Measurements from ENCODE around the gene NUCB1. TPM values are rescaled to one million over a fixed set of nuclear protein-coding genes. Genes with fewer than 3 reads are reported as not detected.

NUCB1 gene
- total and polyA plus RNA-seq, 9 of the 15 experiments (the other 6 are each of a cell fraction or from before 2014, with no cell fraction given): 3.1 to 153 (median 71.7) TPM

DNA sequence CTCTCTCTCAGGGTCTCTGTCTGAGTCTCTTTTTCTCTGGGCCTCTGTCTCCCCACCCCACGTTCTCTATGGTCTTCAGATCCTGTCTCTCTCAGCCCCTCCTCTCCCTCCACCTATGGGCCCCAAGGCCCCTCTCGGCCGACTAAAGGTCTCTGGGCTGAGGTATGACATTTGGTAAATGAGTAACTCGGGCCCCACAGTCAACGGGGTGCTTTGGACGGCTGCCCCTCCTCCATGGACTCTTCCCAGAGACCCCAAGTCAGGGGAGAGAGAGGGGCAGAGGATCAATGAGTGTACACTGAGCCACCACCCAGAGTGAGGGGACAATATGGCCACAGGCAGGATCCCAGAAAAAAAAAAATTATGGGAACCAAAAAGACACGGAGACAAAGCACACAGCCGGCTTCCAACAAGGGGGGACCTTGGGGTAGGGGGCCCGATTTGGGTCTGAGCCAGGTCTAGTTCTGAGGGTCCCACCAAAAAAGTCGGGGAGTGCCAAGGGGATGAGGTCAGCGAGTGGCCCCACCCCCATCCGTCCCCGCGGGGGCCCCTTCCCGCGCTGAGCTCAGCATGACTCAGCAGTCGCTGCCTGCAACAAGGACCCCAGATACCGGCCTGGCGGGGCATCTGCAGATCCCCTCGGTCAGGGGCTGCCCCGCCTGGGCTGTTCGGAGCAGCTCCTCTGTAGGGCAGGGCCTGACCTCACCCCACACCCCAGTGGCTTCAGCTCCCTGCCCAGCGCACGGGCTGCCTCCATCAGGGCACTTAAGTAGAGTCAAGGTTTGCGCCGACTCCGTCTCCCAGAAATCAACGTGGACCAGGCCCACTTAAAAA, 63.5 kb downstream of the NUCB1 start (continued):
- TF ChIP-seq, protein P1, sequence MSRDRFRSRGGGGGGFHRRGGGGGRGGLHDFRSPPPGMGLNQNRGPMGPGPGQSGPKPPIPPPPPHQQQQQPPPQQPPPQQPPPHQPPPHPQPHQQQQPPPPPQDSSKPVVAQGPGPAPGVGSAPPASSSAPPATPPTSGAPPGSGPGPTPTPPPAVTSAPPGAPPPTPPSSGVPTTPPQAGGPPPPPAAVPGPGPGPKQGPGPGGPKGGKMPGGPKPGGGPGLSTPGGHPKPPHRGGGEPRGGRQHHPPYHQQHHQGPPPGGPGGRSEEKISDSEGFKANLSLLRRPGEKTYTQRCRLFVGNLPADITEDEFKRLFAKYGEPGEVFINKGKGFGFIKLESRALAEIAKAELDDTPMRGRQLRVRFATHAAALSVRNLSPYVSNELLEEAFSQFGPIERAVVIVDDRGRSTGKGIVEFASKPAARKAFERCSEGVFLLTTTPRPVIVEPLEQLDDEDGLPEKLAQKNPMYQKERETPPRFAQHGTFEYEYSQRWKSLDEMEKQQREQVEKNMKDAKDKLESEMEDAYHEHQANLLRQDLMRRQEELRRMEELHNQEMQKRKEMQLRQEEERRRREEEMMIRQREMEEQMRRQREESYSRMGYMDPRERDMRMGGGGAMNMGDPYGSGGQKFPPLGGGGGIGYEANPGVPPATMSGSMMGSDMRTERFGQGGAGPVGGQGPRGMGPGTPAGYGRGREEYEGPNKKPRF (IDR thresholded peaks at IDR 0.05; ENCODE audit: low read depth, low read length): no peak
- TF ChIP-seq TSC22D4 (tag; IDR thresholded peaks at IDR 0.05) (no peak), CBX2 (IDR thresholded peaks at IDR 0.05; ENCODE audit: insufficient read depth, low read length, poor library complexity, severe bottlenecking) (no peak), ETV5 (CRISPR knock-in tag; IDR thresholded peaks at IDR 0.05; ENCODE audit: low read depth) (no peak; the same call in 1 of the 2 replicates), CREBBP (IDR thresholded peaks at IDR 0.05; ENCODE audit: low read depth, low read length) (no peak), MCM7 (IDR thresholded peaks at IDR 0.05) (no peak), ZNF174 (CRISPR knock-in tag; IDR thresholded peaks at IDR 0.05) (no peak), ZNF830 (CRISPR knock-in tag; IDR thresholded peaks at IDR 0.05) (no peak), MCM3 (IDR thresholded peaks at IDR 0.05) (no peak), NR2C1 (IDR thresholded peaks at IDR 0.05) (no peak), NR2C1 (tag; IDR thresholded peaks at IDR 0.05) (peak; percentile 57), PYGO2 (tag; IDR thresholded peaks at IDR 0.05) (peak; percentile 68; the same call in 1 of the 2 replicates), ZNF445 (CRISPR knock-in tag; IDR thresholded peaks at IDR 0.05; ENCODE audit: low read depth) (no peak), ZNF282 (CRISPR knock-in tag; IDR thresholded peaks at IDR 0.05) (no peak), ESRRB (CRISPR knock-in tag; IDR thresholded peaks at IDR 0.05; ENCODE audit: borderline replicate concordance) (peak; percentile 67; the same call in 1 of the 2 replicates), JUNB (CRISPR knock-in tag; conservative IDR thresholded peaks at IDR 0.05) (peak; percentile 63), GTF2F1 (IDR thresholded peaks at IDR 0.05; ENCODE audit: low read depth, low read length) (peak; percentile 75; the same call in 1 of the 2 replicates)
- TF ChIP-seq, protein P2, sequence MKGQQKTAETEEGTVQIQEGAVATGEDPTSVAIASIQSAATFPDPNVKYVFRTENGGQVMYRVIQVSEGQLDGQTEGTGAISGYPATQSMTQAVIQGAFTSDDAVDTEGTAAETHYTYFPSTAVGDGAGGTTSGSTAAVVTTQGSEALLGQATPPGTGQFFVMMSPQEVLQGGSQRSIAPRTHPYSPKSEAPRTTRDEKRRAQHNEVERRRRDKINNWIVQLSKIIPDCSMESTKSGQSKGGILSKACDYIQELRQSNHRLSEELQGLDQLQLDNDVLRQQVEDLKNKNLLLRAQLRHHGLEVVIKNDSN (CRISPR knock-in tag; IDR thresholded peaks at IDR 0.05): no peak; the same call in 1 of the 2 replicates
- TF ChIP-seq, protein P3, sequence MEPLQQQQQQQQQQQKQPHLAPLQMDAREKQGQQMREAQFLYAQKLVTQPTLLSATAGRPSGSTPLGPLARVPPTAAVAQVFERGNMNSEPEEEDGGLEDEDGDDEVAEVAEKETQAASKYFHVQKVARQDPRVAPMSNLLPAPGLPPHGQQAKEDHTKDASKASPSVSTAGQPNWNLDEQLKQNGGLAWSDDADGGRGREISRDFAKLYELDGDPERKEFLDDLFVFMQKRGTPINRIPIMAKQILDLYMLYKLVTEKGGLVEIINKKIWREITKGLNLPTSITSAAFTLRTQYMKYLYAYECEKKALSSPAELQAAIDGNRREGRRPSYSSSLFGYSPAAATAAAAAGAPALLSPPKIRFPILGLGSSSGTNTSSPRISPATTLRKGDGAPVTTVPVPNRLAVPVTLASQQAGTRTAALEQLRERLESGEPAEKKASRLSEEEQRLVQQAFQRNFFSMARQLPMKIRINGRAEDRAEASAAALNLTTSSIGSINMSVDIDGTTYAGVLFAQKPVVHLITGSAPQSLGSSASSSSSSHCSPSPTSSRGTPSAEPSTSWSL (CRISPR knock-in tag; IDR thresholded peaks at IDR 0.05; ENCODE audit: borderline replicate concordance): no peak
